Cortex of kidney (tissue), 1 donor: ENCODE measurements around the gene FAF1.

ENCODE experiments used
- DNase-seq: peaks from one replicate; lab custom pipeline; 2025; lab: John Stamatoyannopoulos, UW

Gene FAF1

DNA sequence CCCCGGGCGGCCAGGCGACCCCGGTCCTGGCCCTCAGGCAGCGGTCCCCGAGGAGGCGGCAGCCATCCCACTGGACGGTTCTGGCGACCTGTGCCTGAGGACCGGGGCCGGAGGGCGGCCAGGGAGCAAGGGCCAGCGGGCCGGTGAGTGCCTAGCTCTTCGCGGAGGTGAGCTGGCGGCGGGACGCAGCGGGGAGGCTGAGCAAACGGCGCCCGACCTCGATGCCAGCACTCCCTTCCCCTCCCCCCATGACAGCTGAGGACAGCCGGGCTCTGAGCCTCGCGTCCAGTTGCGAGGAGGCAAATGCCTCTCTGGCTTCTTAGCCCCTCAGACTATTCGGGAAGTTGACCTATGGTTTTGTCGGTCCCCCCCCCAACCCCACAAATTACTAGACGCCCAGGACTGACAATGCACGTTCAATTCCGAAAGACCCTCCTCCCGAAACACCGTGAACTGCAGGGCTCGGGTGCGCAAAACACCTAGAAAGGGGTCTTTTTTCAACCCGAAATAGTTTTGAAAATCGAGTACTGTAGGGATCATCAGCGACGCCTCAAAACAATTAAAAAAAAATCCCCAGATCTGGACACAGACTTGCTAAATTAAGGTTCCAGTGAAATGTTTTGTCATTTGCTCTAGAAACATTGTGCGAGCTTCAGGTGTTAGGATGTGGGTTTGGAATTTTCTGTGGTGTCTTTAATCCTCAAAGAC is 18.2 kb upstream of the FAF1 start:
- no peak for DNase-seq

DNA sequence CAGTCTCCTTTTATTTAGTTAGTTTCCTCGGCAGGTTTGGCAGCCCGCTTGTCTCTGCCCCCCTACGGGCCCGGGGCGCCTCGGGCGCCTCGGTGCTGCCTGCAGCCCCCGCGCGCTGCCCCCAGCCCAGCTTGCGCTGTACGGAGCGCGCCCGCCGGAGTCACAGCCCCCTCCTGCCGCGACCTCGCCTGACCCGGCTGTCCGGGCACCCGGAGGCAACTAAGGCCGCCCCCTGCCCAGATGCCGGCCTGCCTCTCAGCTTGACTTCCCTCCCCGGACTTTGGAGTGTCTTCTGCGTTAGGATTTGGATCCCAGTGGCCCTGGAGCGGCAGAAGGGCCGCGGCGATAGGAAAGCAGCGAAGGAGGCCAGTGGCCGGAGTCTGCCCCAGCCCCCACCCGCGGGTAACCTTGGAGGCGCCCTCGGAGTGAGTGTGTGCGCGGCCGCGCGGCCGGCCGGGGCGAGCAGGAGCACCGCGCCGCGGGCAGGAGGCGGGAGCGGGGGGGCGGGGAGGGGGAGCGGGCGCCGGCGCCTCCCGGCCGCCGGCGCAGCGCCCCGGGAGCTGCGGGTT is 17.6 kb upstream of the FAF1 start:
- DNase-seq: no peak

DNA sequence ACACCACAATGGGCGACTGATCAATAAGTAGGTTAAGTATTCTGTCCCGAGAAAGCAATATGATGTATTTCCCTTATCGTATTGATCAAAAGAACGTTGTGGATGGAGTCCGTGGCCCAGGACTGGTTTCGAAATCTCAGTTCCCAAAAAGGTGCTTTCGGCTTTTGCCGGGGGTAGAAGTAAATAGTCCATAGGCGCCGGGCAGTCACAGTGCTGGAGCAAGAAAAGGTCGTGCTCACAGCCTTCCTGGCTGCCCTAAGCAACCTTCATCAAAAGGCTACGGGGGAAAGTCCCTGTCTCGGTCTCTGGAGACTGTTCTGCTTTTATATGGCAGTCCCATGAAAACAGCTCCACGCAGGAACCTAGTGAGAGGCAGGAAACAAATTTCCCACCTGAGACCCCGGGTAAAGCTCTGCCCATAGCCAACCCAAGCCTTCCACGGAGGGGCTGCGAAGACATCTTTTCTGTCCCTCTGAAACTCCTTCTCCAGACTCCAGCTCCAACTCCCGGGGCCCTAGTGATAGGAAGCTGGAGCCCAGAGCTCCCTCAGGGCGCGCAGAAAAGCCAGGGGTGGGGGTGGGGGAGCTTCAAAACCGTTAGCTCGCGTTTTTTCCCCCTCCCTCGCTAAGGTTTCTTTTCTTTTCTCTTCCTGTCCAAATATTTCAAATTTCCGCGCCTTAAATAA is 17.0 kb upstream of the FAF1 start:
- no peak for DNase-seq

GRCh38 chr1:50976111-50976889 is 16.2 kb upstream of the FAF1 start:
- no peak for DNase-seq

DNA sequence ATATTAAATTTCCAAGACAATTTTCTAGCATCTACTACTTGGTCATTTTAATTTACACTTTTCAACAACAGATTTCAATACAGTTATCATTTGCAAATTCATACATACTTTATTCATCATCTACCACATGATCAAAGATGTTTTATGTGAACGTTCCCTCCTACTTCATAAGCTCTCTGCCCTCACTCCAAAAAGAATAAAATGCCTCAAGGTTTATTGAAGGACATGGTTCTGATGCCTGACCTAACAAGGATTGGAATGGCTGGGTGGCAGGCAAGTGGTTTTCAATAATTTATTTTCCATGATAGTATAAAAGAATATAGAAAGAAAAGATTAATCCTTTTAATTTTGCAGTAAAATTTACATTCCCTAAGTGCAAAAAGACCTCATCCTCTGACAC is 15.4 kb upstream of the FAF1 start:
- DNase-seq: no peak

GRCh38 chr1:50974618-50974935 is 14.5 kb upstream of the FAF1 start:
- DNase-seq: no peak

DNA sequence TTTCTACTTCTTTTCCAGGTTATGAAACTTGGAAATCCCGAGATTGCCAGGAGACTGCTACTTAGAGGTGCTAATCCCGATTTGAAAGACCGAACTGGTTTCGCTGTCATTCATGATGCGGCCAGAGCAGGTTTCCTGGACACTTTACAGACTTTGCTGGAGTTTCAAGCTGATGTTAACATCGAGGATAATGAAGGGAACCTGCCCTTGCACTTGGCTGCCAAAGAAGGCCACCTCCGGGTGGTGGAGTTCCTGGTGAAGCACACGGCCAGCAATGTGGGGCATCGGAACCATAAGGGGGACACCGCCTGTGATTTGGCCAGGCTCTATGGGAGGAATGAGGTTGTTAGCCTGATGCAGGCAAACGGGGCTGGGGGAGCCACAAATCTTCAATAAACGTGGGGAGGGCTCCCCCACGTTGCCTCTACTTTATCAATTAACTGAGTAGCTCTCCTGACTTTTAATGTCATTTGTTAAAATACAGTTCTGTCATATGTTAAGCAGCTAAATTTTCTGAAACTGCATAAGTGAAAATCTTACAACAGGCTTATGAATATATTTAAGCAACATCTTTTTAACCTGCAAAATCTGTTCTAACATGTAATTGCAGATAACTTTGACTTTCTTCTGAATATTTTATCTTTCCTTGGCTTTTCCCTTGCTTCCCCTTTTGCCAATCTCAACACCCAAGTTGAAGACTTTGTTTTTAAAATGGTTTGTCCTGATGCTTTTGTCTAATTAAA is 14.0 kb upstream of the FAF1 start:
- DNase-seq: no peak

DNA sequence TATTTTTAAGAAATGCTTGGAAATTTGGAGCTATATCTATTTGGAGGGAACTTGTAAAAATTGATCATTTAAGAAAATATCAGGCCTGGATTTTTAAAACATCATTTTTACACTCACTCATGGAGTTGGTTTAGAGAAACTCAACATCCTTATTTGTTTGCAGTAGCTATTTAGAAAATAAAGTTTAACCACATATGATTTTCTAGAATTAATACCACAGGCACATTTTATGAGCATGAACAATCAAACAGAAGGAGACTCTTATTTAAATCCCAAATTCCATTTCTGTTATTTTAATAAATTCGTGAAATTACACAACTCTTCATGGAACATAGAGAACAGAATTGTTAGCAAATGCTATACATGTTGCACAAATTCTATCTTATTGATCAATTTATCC is 13.2 kb upstream of the FAF1 start:
- no peak for DNase-seq

DNA sequence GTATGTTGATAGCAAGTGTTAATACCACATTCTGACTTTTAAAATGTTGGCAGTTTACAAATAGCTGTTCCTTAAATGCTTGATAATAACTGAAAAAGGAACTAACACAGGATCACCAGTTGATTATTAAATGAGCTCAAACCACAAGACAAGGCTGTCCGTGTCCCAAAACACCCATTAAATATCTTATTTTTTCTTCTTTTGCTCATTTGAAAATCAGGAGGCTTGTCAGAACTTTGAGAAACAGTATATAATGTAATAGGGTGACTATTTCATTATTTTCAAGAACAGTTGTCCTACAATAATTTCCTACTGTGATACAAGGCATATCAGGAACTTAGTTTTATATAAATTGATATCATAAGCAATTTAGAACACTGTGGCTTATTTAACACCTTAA is 12.7 kb upstream of the FAF1 start:
- DNase-seq: no peak

GRCh38 chr1:50971748-50972305 is 11.8 kb upstream of the FAF1 start:
- no peak for DNase-seq

DNA sequence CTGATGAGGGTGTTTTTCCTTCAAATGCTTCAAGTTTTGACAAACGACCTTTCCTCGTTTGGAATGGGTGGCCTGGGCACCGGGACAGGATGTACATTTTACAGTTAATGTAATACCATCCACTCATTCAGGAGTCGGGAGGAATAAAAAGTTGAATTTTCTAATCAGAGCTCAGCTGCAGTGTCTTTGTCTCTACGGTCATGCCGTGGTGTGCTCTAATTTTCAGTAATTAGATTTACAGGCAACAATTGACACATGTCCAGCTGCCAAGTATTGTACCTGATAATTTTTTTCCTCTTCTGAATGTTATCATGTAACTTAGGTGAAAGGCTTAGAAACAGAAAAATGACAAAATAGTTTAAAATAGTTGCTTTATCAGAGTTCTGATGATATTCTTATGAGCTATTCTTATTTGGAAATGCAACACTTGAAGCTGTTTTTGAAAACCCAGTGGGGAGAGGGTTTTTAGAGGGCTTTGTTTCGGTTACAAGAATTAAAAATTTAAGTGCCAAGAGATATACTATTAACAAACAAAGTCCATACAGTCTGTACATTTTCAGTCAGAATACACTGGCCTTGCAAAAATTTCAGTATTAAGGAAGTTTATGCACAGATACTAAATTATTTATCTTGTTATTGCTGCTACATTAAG is 11.0 kb upstream of the FAF1 start:
- no peak for DNase-seq

GRCh38 chr1:50970509-50970887 is 10.4 kb upstream of the FAF1 start:
- DNase-seq: no peak

DNA sequence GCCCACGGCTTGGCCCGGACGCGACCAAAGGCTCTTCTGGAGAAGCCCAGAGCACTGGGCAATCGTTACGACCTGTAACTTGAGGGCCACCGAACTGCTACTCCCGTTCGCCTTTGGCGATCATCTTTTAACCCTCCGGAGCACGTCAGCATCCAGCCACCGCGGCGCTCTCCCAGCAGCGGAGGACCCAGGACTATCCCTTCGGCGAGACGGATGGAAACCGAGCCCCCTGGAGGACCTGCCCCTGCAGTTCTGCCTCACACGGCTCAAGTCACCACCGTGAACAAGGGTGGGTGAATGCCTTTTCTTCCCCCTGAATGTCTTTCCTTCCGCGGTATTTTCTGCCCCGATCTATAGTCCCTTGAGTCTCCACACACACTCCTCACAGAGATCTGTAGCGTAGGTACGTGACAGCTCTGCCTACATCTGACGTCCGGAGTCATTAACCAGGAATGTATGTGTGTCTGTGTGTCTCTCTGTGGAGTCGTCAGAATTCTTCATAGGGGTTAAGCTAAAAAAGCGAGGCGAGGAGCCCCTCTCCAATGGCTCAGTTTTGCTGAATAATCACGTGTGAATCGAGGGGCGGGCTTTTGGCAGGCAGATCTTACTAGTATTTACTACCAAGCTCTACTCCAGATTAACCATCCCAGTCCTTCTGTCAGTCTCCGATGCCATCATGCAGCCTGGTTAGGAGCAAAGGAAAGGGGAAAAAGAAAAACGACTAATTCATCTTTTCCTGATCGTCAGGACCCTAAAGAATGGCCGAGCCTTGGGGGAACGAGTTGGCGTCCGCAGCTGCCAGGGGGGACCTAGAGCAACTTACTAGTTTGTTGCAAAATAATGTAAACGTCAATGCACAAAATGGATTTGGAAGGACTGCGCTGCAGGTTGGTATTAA is 9.8 kb upstream of the FAF1 start, which contains the start of gene CDKN2C:
TSS of gene CDKN2C (plus strand) at position 635 of the 898 bp plus-strand sequence. CDS start at position 759, 124 bp downstream.
- no peak for DNase-seq

GRCh38 chr1:50968821-50969610 is 8.9 kb upstream of the FAF1 start:
- no peak for DNase-seq

DNA sequence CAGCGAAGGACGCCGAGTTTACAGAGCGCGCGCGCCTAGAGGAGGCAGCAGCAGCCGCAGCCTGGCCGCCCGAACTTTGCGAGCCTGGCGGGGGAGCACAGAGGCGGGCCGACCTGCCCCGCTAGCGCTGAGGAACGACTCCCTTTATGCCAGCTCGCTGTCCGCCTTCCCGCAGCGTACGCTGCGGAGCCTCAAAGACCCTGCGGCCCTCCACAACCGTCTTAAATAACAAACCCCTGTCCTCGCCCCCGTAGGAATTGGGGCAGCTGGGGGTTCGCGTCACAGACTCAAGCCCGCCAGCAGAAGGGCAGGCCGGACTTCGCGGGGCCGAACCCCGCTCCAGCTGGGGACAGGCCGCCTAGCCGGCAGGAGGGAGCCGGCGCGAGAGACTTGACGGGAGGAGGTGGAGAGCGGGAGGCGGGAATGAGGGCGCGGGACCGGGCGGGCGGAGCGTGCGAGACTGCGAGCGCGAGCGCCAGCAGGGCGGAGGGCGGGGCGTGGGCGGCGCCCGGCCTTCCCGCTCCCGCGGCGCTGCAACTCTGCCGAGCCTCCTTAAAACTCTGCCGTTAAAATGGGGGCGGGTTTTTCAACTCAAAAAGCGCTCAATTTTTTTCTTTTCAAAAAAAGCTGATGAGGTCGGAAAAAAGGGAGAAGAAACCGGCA is 8.2 kb upstream of the FAF1 start:
- DNase-seq: peak; percentile 53

GRCh38 chr1:50967416-50968157 is 7.5 kb upstream of the FAF1 start:
- no peak for DNase-seq

GRCh38 chr1:50966991-50967390 is 6.9 kb upstream of the FAF1 start:
- no peak for DNase-seq

DNA sequence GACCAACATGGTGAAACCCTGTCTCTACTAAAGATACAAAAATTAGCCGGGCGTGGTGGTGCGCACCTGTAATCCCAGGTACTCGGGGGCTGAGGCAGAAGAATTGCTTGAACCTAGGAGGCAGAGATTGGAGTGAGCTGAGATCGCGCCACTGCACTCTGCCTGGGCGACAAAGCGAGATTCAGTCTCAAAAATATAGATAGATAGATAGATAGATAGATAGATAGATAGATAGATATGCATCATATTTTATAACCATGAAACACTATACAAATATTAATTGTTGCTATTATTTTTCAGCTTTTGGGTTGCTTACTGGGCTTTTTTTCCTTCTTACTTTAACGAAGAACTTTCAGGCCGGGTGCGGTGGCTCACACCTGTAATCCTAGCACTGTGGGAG is 4.8 kb upstream of the FAF1 start:
- DNase-seq: no peak
